Activated CD8-positive, alpha-beta T cell treated with anti-CD3 and anti-CD28 coated beads for 36 hours (primary cell): ENCODE measurements around the gene DDR2. TPM values are rescaled to one million over a fixed set of nuclear protein-coding genes. Genes with fewer than 3 reads are reported as not detected.
"Not testable (repeated sequence)": the region's sequence is repeated elsewhere in the genome, so short reads cannot be mapped to it uniquely, and the experiment has no call there.

ENCODE experiments used
- ATAC-seq: fragments of 200-7000 bp; cut with Tn5 transposase; one replicate; pipeline ENCODE4 v1.10.0; 2021; ENCODE audit warnings: mild to moderate bottlenecking, moderate library complexity
- CTCF ChIA-PET: fragments of 350-600 bp; sonication (Branson Sonifier 250); formaldehyde crosslinking; loops from one replicate; lab custom pipeline; 2021; ENCODE audit warnings: antibody characterized with exemption; lab: Charles Lee
- POLR2A ChIA-PET: fragments of 350-600 bp; sonication (Branson Sonifier 250); formaldehyde crosslinking; loops from one replicate; lab custom pipeline; 2021; ENCODE audit warnings: antibody characterized with exemption; lab: Charles Lee
- DNase-seq: peaks from one replicate; pipeline ENCODE4 v3.0.0-alpha.2; 2020
- H3K27ac Mint-ChIP-seq: one replicate; pipeline ENCODE4 v1.8.0; 2021; ENCODE audit warnings: mild to moderate bottlenecking, mixed read lengths
- H3K27me3 Mint-ChIP-seq: one replicate; pipeline ENCODE4 v1.8.0; 2021; ENCODE audit warnings: mixed read lengths
- H3K36me3 Mint-ChIP-seq: one replicate; pipeline ENCODE4 v1.8.0; 2021; ENCODE audit warnings: low read depth, mixed read lengths
- H3K4me1 Mint-ChIP-seq: one replicate; pipeline ENCODE4 v1.8.0; 2021; ENCODE audit warnings: low read depth, mixed read lengths
- H3K4me3 Mint-ChIP-seq: one replicate; pipeline ENCODE4 v1.8.0; 2021; ENCODE audit warnings: mild to moderate bottlenecking, moderate library complexity, mixed read lengths
- H3K9me3 Mint-ChIP-seq: one replicate; pipeline ENCODE4 v1.8.0; 2021; ENCODE audit warnings: mixed read lengths
- CTCF ChIP-seq: fragments of 200-600 bp; IDR thresholded peaks from one replicate; pipeline ENCODE4 v1.8.0; 2022; ENCODE audit warnings: antibody characterized with exemption, mild to moderate bottlenecking
- intact Hi-C: fragments of 100-400 bp; cut with micrococcal nuclease; formaldehyde crosslinking; loops from one replicate; pipeline ENCODE4 v1.10.0; 2022
- total RNA-seq, 2 experiments: library from RNA; stranded (reverse); gene quantifications; one replicate each; pipeline ENCODE4 v1.2.3, GENCODE V29; 2021

The DDR2 gene
- total RNA-seq, 2 experiments from 2014 or later: 0.31 to 0.45 TPM

GRCh38 chr1:162728573-162728972 is 96.3 kb downstream of the DDR2 start:
- ATAC-seq (no peak), DNase-seq (no peak)
- intact Hi-C loops: no loop called here
- H3K27ac Mint-ChIP-seq: no peak overlapping the region
- H3K27me3 Mint-ChIP-seq: no peaks in the 10 kb centered on the region
- no peaks in the 10 kb centered on the region for H3K4me1 Mint-ChIP-seq
- H3K9me3 Mint-ChIP-seq: no peaks in the 10 kb centered on the region
- H3K4me3 Mint-ChIP-seq: no peak overlapping the region
- TF ChIP-seq CTCF: no peak
- CTCF ChIA-PET: no interaction called here
- POLR2A ChIA-PET: no interaction called here
- H3K36me3 Mint-ChIP-seq: no peaks in the 10 kb centered on the region

- H3K9me3 Mint-ChIP-seq, intact Hi-C loops, H3K4me3 Mint-ChIP-seq, POLR2A ChIA-PET, H3K27ac Mint-ChIP-seq, DNase-seq, ATAC-seq, H3K27me3 Mint-ChIP-seq, H3K4me1 Mint-ChIP-seq, H3K36me3 Mint-ChIP-seq, CTCF ChIA-PET: not testable (repeated sequence)
Observed at GRCh38 chr1:162729195-162729774, 97.0 kb downstream of the DDR2 start.

GRCh38 chr1:162732094-162732493 is 99.8 kb downstream of the DDR2 start:
- intact Hi-C loops: no loop called here
- ChIA-PET POLR2A (no interaction called here), CTCF (no interaction called here)
- Mint-ChIP-seq H3K36me3 (no peaks in the 10 kb centered on the region), H3K4me3 (no peak overlapping the region), H3K4me1 (no peaks in the 10 kb centered on the region), H3K9me3 (no peaks in the 10 kb centered on the region), H3K27me3 (peaks cover 5% of the 10 kb centered on the region), H3K27ac (no peak overlapping the region)
- DNase-seq: no peak
- no peak for ATAC-seq
- no peak for TF ChIP-seq CTCF

GRCh38 chr1:162732566-162733335 is 100.5 kb downstream of the DDR2 start:
- POLR2A ChIA-PET: no interaction called here
- no peaks in the 10 kb centered on the region for H3K36me3 Mint-ChIP-seq
- intact Hi-C loops: no loop called here
- CTCF ChIA-PET: no interaction called here
- H3K27me3 Mint-ChIP-seq: peaks cover 5% of the 10 kb centered on the region
- no peak for TF ChIP-seq CTCF
- ATAC-seq: no peak
- H3K4me3 Mint-ChIP-seq: no peak overlapping the region
- no peak overlapping the region for H3K27ac Mint-ChIP-seq
- no peak for DNase-seq
- no peaks in the 10 kb centered on the region for H3K4me1 Mint-ChIP-seq
- H3K9me3 Mint-ChIP-seq: no peaks in the 10 kb centered on the region

- ATAC-seq: no peak
- Mint-ChIP-seq H3K27ac (no peak overlapping the region), H3K9me3 (no peaks in the 10 kb centered on the region), H3K4me1 (no peaks in the 10 kb centered on the region), H3K4me3 (no peak overlapping the region), H3K36me3 (no peaks in the 10 kb centered on the region), H3K27me3 (peaks cover 5% of the 10 kb centered on the region)
- no peak for TF ChIP-seq CTCF
- DNase-seq: no peak
- POLR2A ChIA-PET: no interaction called here
- intact Hi-C loops: no loop called here
- CTCF ChIA-PET: no interaction called here
Observed at GRCh38 chr1:162733336-162733590, 101.0 kb downstream of the DDR2 start.
